CD1c-positive myeloid dendritic cell (primary cell): Measurements from ENCODE around the gene RPS6KA5.
"Not testable (repeated sequence)": the region's sequence is repeated elsewhere in the genome, so short reads cannot be mapped to it uniquely, and the experiment has no call there.

Source experiments
- DNase-seq: peaks from one replicate; pipeline ENCODE4 v3.0.0-alpha.2; 2016; ENCODE audit errors: extremely low spot score

RPS6KA5 gene

GRCh38 chr14:91060351-91061055 is at the start of gene RPS6KA5:
RPS6KA5 (minus strand) TSS chr14:91060641; CDS start chr14:91060434, 207 bp downstream.
- DNase-seq = peak; percentile 100

- DNase-seq = peak; percentile 66
These were observed 48.6 kb upstream of the RPS6KA5 start for GRCh38 chr14:91108941-91109611.

GRCh38 chr14:91103116-91103515 is 42.7 kb upstream of the RPS6KA5 start:
- DNase-seq = no peak

GRCh38 chr14:91100102-91100501 is 39.7 kb upstream of the RPS6KA5 start:
- no peak for DNase-seq

GRCh38 chr14:91098591-91098990 is 38.1 kb upstream of the RPS6KA5 start:
- DNase-seq = no peak

- DNase-seq = not testable (repeated sequence)
These were observed 37.2 kb upstream of the RPS6KA5 start for GRCh38 chr14:91097657-91098056.

- DNase-seq = no peak
These were observed 34.7 kb upstream of the RPS6KA5 start for GRCh38 chr14:91095178-91095577.

GRCh38 chr14:91094772-91095171 is 34.3 kb upstream of the RPS6KA5 start:
- no peak for DNase-seq

- not testable (repeated sequence) for DNase-seq
These were observed 33.5 kb upstream of the RPS6KA5 start for GRCh38 chr14:91093743-91094472.

- no peak for DNase-seq
These were observed 31.6 kb upstream of the RPS6KA5 start for GRCh38 chr14:91092073-91092472.

GRCh38 chr14:91090743-91091142 is 30.3 kb upstream of the RPS6KA5 start:
- no peak for DNase-seq

- DNase-seq = no peak
These were observed 29.6 kb upstream of the RPS6KA5 start for GRCh38 chr14:91089958-91090535.

- no peak for DNase-seq
These were observed 28.3 kb upstream of the RPS6KA5 start for GRCh38 chr14:91088585-91089235.

GRCh38 chr14:91087470-91087869 is 27.0 kb upstream of the RPS6KA5 start:
- not testable (repeated sequence) for DNase-seq

GRCh38 chr14:91084516-91084915 is 24.1 kb upstream of the RPS6KA5 start:
- no peak for DNase-seq

GRCh38 chr14:91082282-91082681 is 21.8 kb upstream of the RPS6KA5 start:
- no peak for DNase-seq

GRCh38 chr14:91080071-91080470 is 19.6 kb upstream of the RPS6KA5 start:
- no peak for DNase-seq

GRCh38 chr14:91078095-91078737 is 17.8 kb upstream of the RPS6KA5 start:
- peak; percentile 39 for DNase-seq

GRCh38 chr14:91075553-91075952 is 15.1 kb upstream of the RPS6KA5 start:
- no peak for DNase-seq

- no peak for DNase-seq
These were observed 10.1 kb upstream of the RPS6KA5 start for GRCh38 chr14:91070572-91070971.

- DNase-seq = no peak
These were observed 8.2 kb upstream of the RPS6KA5 start for GRCh38 chr14:91068642-91069041.
